Raji (cell line): Measurements from ENCODE around the gene CLASRP.

ENCODE experiments used
- POLR2A ChIP-seq: IDR thresholded peaks from 2 replicates; pipeline ENCODE4 v1.6.1; 2011; ENCODE audit warnings: low read depth, low read length, control low read depth; ENCODE audit not compliant: insufficient read depth

CLASRP gene

GRCh38 chr19:45118106-45118505 is 79.3 kb downstream of the CLASRP start:
- no peak for TF ChIP-seq POLR2A

GRCh38 chr19:45119582-45119981 is 80.7 kb downstream of the CLASRP start:
- no peak for TF ChIP-seq POLR2A
